ENCODE data around the gene UBE2N.
"Not testable (repeated sequence)": the region's sequence is repeated elsewhere in the genome, so short reads cannot be mapped to it uniquely, and the experiment has no call there.

Gene UBE2N

GRCh38 chr12:93378998-93379325 lies 62.8 kb downstream of the UBE2N start:
- peak; percentile 30 for DNase-seq

DNA sequence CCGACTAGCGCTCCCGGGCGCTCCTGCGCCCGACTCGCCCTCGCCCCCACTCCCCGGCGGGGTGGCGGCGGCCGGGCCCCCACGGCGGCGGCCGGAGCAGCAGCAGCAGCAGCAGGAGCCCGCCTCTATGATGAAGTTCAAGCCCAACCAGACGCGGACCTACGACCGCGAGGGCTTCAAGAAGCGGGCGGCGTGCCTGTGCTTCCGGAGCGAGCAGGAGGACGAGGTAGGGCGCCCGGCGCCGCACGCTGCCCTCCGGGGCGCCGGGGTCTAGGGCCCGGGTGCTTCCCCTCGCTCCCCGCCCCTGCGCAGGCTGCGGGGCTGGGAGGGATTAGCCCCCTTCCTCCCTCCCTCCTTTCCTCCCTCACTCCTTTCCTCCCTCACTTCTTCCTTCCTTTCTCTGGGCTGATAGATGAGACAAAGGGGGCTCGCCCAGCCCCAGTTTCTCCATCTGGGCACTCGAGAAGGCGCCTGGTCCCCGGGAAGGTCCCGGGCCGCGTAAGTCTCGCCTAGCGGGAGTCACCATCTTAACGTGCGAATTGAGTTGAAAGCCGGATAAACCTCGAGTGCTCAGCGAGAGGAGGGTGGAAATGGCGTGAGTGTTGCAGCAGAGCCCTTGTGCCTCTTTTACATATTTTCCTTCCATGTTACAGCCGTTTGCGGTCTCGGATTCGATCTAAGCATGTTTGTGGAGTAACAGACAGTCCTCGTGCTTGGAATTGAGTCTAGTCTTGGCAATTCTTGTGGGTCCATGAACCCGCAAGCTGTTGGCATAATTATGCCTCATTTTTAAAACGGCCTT lies 63.4 kb downstream of the UBE2N start:
- not testable (repeated sequence) for DNase-seq

- DNase-seq = peak; percentile 66
Observed at GRCh38 chr12:93377252-93378195, 64.2 kb downstream of the UBE2N start, which contains the start of gene NUDT4. TSS of gene NUDT4 (plus strand) at chr12:93377925. CDS start at chr12:93378323, 398 bp downstream.

GRCh38 chr12:93376436-93377251 lies 65.1 kb downstream of the UBE2N start:
- DNase-seq = no peak

GRCh38 chr12:93375906-93376305 lies 65.8 kb downstream of the UBE2N start:
- no peak for DNase-seq

- DNase-seq = no peak
Observed at GRCh38 chr12:93373961-93374656, 67.6 kb downstream of the UBE2N start.

DNA sequence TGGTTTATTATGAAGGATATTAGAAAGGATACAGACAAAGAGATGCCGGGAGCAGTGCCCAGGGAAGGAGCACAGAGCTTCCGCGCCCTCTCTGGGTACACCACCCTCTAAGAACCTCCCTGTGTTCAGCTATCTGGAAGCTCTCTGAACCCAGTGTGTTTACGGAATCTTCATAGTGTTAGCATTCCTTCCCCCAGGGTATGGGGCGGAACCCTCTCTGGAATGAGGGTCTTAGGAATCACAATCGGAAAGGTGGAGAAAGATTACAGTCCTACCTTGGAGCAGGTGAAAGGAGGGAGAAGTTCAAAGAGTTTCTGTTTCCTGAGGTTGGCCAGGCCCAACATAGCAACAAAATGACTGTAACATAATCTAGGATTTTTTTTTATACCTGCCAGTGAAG lies 70.8 kb downstream of the UBE2N start:
- no peak for DNase-seq

- no peak for DNase-seq
Observed at GRCh38 chr12:93369505-93369904, 72.2 kb downstream of the UBE2N start.

DNA sequence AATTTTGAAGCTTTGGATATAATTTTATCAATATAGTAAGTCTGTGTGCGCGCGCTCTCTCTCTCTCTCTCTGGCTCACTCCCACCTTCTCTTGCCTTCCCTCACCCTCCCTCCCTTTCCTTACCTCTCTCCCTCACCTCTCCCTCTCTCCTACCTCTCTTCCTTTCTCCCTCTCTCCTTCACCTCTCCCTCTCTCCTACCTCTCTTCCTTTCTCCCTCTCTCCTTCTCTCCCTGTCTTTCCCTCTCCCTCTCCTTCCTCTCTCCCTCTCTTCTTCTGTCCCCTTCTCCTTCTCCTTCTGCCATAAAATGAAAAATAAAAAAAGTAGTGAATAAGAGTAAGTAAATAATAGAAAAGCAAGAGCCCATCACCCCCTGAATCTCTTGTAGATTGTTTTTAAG lies 73.0 kb downstream of the UBE2N start:
- no peak for DNase-seq

GRCh38 chr12:93366422-93366821 lies 75.3 kb downstream of the UBE2N start:
- no peak for DNase-seq

GRCh38 chr12:93365616-93366405 lies 75.9 kb downstream of the UBE2N start:
- DNase-seq = no peak

- no peak for DNase-seq
Observed at GRCh38 chr12:93363841-93364297, 77.9 kb downstream of the UBE2N start.

DNA sequence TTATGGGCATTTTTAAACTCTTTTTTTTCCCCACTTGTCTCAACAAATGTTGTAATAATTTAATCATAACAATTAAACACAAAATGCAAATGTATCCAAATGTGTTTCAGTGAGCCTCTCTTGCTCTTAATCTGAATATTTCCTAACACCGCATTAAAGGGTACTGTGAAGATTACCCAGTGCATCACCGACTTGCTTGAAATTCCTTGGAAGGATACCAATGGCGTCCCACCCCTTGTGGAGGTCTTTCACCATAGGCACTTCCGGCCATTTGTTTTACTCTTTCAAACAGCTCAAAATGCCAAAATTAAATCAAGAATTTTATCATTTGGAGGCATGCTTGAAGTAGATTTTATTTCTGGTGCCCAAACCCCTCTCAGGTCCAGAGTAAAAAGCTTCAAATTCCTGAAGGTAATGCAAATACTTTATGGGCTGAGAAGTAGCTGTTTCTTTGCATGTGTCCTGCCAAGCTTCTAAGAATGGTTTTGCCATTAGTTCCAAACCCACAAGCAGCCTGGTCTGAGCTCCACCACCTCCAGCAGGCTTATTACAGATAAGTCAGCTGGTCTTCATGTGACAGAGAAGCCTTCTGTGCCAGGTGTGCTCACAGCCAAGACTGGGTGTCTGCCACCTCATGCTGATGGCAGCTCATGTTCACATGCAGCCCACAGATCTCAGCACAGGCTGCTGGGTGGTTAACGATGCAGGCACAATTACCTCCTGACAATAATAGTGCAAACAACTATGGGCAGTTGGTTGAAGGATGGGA lies 80.4 kb downstream of the UBE2N start:
- DNase-seq = no peak

- no peak for DNase-seq
Observed at GRCh38 chr12:93360688-93361087, 81.1 kb downstream of the UBE2N start.

DNA sequence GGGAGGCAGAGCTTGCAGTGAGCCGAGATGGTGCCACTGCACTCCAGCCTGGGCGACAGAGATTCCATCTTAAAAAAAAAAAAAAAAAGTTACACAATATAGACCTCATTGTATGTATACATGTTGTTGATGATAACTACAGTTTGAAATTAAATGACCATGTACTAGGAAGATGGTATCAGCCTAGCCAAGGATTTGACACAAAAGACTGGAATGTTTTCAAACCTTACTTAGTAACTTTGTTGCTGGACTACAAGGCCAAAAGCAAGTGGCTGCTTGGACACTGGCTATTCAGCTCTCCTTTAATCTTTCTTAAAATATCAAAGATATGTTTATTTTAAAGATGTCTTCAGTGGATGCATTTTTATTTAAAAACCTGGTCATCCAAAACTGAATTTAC lies 82.9 kb downstream of the UBE2N start:
- DNase-seq = no peak

DNA sequence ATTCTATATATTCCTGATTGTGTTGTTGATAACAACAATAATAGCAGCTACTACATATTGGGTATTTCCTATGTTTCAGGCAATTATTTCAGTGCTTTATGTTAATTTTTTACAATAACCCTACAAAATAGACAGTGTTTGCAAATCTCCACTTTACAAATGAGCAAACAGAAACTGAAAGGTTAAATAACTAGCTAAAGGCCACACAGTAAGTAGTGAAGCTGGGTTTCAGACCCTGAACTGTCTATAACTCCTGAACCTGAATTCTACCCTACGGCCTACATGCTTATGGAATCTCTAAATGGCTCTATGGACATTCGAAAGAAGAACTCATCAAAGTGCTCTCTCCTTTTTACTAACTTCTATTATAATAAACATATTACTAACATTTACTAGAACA lies 83.7 kb downstream of the UBE2N start:
- no peak for DNase-seq

- DNase-seq = no peak
Observed at GRCh38 chr12:93356214-93356613, 85.5 kb downstream of the UBE2N start.
